Measurements from ENCODE around the gene ART1.

The ART1 gene

GRCh38 chr11:3712274-3712673 is 67.3 kb downstream of the ART1 start:
- no peak for DNase-seq (ENCODE audit: low read depth in 2 of 2)
